ENCODE results near the gene KDM6A. TPM values are rescaled to one million over a fixed set of nuclear protein-coding genes. Genes with fewer than 3 reads are reported as not detected.

Gene KDM6A
- total and polyA plus RNA-seq, 2 of the 13 experiments (the other 11 are each of a cell fraction or from before 2014, with no cell fraction given), result 16.7 to 18.2 TPM

DNA sequence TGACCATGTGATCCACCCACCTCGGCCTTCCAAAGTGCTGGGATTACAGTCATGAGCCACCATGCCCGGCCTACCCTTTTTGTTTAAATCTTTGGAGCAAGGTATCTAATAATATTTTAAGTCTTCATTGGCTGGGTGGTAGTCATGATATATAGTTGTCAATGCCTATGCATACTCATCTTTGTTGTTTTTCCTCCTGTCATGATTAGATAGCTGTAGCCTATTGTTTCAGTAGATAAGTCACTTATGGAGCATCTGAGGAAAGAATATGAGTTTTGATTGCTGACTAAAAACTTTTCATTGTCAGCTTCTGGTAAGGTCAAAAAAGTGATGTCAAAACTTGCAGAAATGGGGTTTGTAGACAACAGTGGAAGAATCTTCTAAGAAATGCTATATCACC, 119.8 kb downstream of the KDM6A start:
- intact Hi-C loops (cut with micrococcal nuclease; ENCODE audit: unreplicated experiment) (no loop called here), in situ Hi-C loops (cut with HindIII; ENCODE audit: extremely low pct_ligation_motif_present, low pct_unique_long_range_greater_than_20kb) (no loop called here)
- Histone ChIP-seq H4K20me1 (ENCODE audit: insufficient read depth, low read length) (peaks cover 5% of the 10 kb centered on the region; the same call in 1 of the 2 replicates), H3K79me2 (ENCODE audit: insufficient read depth, low read length) (peaks cover 9% of the 10 kb centered on the region), H3K9me3 (ENCODE audit: low read length) (no peaks in the 10 kb centered on the region), H3K27me3 (ENCODE audit: control insufficient read depth in 1 of 2, insufficient read depth in 2 of 2, low read length in 2 of 2) (no peaks in the 10 kb centered on the region), H2AFZ (ENCODE audit: low read length) (no peak overlapping the region), H3K4me2 (ENCODE audit: low read depth, low read length) (no peak overlapping the region), H3K36me3 (replicated peaks in 1 of 2; ENCODE audit: control insufficient read depth in 1 of 2, insufficient read depth in 2 of 2, low read length in 2 of 2) (no peaks in the 10 kb centered on the region), H3K27ac (ENCODE audit: extremely low read length, insufficient read depth, low read length) (no peak overlapping the region), H3K4me1 (ENCODE audit: insufficient read depth, low read length) (no peaks in the 10 kb centered on the region), H3K4me3 (replicated peaks in 1 of 3; ENCODE audit: insufficient read depth in 1 of 3, low read depth in 2 of 3, low read length in 3 of 3) (no peak overlapping the region), H3K9ac (ENCODE audit: insufficient read depth, low read depth, low read length) (no peak overlapping the region)
- DNase-seq (ENCODE audit: low spot score) (no peak), FAIRE-seq (no peak), ATAC-seq (no peak)
- TF ChIP-seq ZNF441 (CRISPR knock-in tag; IDR thresholded peaks at IDR 0.05; ENCODE audit: borderline replicate concordance) (no peak), ZNF629 (CRISPR knock-in tag; conservative IDR thresholded peaks at IDR 0.05) (no peak), KAT7 (CRISPR knock-in tag; IDR thresholded peaks at IDR 0.05; ENCODE audit: borderline replicate concordance) (no peak), ZSCAN25 (CRISPR knock-in tag; IDR thresholded peaks at IDR 0.05) (no peak), TCF7 (IDR thresholded peaks at IDR 0.05; ENCODE audit: low read depth) (no peak), ZSCAN22 (CRISPR knock-in tag; IDR thresholded peaks at IDR 0.05) (no peak), ZNF253 (CRISPR knock-in tag; IDR thresholded peaks at IDR 0.05; ENCODE audit: borderline replicate concordance) (no peak), CAMTA2 (CRISPR knock-in tag; IDR thresholded peaks at IDR 0.05; ENCODE audit: borderline replicate concordance) (no peak), RARG (CRISPR knock-in tag; IDR thresholded peaks at IDR 0.05; ENCODE audit: low read depth) (no peak), ZNF619 (CRISPR knock-in tag; IDR thresholded peaks at IDR 0.05) (no peak)
- TF ChIP-seq, protein P1, sequence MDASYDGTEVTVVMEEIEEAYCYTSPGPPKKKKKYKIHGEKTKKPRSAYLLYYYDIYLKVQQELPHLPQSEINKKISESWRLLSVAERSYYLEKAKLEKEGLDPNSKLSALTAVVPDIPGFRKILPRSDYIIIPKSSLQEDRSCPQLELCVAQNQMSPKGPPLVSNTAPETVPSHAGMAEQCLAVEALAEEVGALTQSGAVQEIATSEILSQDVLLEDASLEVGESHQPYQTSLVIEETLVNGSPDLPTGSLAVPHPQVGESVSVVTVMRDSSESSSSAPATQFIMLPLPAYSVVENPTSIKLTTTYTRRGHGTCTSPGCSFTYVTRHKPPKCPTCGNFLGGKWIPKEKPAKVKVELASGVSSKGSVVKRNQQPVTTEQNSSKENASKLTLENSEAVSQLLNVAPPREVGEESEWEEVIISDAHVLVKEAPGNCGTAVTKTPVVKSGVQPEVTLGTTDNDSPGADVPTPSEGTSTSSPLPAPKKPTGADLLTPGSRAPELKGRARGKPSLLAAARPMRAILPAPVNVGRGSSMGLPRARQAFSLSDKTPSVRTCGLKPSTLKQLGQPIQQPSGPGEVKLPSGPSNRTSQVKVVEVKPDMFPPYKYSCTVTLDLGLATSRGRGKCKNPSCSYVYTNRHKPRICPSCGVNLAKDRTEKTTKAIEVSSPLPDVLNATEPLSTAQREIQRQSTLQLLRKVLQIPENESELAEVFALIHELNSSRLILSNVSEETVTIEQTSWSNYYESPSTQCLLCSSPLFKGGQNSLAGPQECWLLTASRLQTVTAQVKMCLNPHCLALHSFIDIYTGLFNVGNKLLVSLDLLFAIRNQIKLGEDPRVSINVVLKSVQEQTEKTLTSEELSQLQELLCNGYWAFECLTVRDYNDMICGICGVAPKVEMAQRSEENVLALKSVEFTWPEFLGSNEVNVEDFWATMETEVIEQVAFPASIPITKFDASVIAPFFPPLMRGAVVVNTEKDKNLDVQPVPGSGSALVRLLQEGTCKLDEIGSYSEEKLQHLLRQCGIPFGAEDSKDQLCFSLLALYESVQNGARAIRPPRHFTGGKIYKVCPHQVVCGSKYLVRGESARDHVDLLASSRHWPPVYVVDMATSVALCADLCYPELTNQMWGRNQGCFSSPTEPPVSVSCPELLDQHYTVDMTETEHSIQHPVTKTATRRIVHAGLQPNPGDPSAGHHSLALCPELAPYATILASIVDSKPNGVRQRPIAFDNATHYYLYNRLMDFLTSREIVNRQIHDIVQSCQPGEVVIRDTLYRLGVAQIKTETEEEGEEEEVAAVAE (CRISPR knock-in tag; IDR thresholded peaks at IDR 0.05; ENCODE audit: borderline replicate concordance), result no peak
- TF ChIP-seq, protein P2, sequence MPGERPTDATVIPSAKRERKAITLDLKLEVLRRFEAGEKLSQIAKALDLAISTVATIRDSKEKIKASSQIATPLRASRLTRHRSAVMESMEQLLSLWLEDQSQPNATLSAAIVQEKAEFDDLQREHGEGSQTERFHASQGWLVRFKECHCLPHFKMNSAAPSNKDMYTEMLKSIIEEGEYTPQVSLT (CRISPR knock-in tag; IDR thresholded peaks at IDR 0.05; ENCODE audit: borderline replicate concordance, low read depth), result no peak
- TF ChIP-seq, protein P3, sequence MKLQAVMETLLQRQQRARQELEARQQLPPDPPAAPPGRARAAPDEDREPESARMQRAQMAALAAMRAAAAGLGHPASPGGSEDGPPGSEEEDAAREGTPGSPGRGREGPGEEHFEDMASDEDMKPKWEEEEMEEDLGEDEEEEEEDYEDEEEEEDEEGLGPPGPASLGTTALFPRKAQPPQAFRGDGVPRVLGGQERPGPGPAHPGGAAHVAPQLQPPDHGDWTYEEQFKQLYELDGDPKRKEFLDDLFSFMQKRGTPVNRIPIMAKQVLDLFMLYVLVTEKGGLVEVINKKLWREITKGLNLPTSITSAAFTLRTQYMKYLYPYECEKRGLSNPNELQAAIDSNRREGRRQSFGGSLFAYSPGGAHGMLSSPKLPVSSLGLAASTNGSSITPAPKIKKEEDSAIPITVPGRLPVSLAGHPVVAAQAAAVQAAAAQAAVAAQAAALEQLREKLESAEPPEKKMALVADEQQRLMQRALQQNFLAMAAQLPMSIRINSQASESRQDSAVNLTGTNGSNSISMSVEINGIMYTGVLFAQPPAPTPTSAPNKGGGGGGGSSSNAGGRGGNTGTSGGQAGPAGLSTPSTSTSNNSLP (IDR thresholded peaks at IDR 0.05; ENCODE audit: low read depth, low read length), result no peak
- TF ChIP-seq, protein P4, sequence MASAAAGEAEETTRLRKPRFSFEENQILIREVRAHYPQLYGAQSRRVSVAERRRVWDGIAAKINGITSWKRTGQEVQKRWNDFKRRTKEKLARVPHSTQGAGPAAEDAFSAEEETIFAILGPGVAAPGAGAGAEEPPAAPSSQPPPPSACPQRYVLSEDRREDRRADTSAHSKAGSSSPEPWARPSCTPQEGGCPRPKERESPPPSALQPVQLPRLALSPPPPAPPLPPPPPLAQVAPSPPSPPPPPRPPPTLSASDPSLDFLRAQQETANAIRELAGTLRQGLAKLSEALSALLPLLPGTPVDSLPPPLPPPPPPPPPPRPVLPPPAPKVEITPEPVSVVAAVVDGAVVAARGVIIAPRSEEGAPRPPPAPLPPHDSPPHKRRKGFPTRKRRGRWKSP (CRISPR knock-in tag; IDR thresholded peaks at IDR 0.05), result no peak
- BruUV-seq (replicated peaks), result no TSS peak
- POLR2A ChIA-PET, result no interaction called here
- 92% methylated on average over 2 of the region's 2 CpGs for WGBS (ENCODE audit: low lambda C conversion rate)
- CTCF ChIA-PET (ENCODE audit: low intra/inter-chr PET ratio, low total read pairs), result no interaction called here
